Ureter (tissue), 1 donor: ENCODE measurements around the gene DYNC1I1. TPM values are rescaled to one million over a fixed set of nuclear protein-coding genes. Genes with fewer than 3 reads are reported as not detected.
A peak's percentile ranks its signal among the peaks of the same experiment; 100 is the strongest.

Experiments
- DNase-seq: peaks from one replicate; pipeline ENCODE4 v3.0.0-alpha.2; 2020; ENCODE audit warnings: low spot score
- total RNA-seq: library from RNA; stranded (reverse); gene quantifications from one replicate; pipeline ENCODE4 v1.2.4, GENCODE V29; 2023
- donor health status: DM: yes; HTN: yes; CAD: no.

Gene DYNC1I1
- total RNA-seq, 1 donor from 2014 or later: 14.6 TPM

DNA sequence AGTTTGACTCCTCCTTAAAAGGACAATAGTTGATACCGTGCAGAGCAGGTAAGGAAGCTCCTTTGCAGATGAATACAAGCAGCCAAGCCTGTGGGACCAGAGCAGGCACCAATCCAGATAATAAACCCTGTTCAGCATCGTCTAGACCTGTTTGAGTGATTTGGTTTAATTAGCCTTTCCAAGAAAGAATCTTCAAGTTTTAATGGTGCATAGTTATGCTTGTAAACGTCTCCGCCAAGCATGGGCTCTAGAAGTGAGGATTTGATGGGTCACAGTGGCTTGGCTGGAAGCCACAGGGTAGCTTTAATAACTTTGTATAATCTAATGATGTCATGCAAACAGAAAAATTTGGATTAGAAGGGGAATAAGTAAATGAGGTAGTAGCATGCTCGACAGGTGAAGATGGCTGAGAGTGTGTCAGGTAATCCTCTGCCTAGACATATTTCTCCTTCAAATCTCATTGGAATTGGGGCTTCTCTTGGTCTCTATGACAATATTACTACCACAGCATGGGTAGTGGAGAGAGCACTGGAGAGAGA, 188.4 kb downstream of the DYNC1I1 start:
- DNase-seq: no peak

DNA sequence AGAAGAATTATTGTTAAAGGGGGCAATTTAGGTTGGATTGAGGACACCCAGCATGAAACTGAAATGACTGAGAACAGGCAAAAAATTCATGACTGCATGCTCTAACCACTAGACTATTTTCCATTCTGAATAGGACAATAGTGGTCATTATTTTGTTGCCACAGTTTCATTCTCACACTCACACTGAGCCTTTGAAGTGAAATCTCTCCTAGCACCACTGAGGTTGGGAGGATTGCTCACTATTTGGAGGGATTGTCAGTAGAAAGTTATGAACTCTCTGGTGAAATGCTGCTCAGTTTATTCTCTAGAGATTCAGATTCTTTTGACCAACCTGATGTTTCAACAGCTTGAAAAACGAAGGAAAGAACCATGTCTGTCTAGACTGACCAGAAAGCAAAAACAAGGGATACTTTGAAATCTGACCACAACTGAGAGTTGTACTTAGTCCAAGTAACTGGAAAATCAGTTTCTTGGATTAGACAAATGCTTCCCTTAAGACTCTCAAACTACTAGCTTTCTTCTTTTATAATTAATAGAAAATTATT, 191.2 kb downstream of the DYNC1I1 start:
- no peak for DNase-seq

GRCh38 chr7:95971716-95972115, 199.4 kb downstream of the DYNC1I1 start:
- DNase-seq: no peak

DNA sequence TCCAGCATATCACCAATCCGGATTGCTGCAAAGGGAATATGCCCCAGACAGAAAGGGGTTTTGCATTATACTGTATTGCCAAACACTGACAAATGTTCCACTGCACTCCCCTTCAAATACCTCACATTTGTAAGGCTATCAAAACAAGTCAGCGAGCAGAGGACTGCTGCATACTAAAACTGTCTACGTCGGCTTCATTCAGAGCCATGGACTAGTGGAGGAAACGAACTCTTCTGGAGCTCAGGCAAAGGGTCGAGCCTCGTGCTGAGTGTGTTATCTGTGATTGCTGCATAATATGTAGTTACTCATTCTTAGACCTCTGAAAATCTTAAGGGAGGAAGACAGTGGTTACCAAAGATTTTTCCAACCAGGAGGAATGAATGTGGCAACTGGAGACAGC, 200.2 kb downstream of the DYNC1I1 start:
- no peak for DNase-seq

GRCh38 chr7:95974108-95974507, 201.8 kb downstream of the DYNC1I1 start:
- DNase-seq: no peak

- DNase-seq: no peak
Measured at GRCh38 chr7:95976369-95977060, 204.2 kb downstream of the DYNC1I1 start.

DNA sequence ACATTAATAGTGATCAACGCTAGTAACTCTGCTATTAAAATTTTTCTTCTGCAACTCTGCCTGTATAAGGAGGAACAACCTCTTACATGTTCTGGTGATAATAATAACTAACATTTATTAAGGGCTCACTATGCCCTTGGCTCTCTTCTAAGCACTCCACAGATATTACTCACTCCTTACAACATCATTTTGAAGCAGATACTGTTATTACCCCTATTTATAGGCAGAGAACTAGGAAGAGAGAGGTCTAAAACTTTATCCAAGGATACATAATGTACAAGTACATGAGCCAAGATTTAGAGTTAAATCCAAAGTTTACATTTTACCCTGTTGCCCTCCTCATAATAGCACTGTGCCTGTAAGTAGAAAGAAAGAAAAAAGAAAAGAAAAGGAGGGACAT, 205.6 kb downstream of the DYNC1I1 start:
- no peak for DNase-seq

GRCh38 chr7:95980167-95980566, 207.8 kb downstream of the DYNC1I1 start:
- DNase-seq: no peak

DNA sequence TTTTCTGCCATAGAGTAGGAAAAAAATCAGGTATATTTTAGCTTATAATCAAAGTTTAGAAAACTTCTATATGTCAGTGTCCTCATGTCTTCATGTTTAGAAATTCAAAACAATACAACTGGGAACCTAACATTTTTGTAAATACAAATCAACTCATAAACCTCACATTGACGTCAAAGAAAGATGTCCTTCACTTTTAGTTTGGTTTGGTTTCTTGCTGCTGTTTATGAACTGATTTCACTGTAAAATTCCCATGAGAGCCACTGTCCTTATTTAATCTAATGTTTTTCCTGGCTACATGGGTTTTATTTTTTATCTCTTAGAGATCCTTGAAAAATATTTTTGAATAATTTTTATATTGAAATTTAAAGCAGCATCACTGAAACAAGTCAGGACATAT, 208.4 kb downstream of the DYNC1I1 start:
- no peak for DNase-seq

DNA sequence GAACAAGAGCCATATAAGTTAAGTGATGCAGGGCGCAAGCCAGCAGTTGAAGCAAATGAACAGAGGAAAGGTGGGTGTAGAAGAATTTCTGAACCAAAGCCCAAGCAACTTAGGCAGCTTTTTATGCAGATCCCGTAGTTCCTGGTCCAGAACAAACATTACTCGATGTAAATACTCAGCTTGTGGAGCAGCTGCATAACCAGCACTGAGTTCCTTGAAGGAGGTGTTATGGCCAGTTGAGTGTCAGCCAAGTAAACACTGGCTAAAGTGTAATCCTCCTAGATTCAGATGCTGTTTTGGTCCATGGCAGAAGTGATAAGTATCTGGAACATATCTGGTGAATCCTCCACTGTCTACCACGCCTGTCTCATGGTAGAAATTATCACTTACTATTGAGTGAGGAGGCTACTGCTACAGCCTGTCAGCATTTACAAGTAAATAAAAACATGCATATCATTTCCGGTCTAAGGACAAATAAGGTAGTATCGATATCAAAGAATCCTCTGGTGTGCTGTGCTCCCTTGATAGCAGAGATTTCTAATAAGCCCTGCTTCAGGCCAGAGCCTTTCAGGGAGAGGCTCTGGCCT, 213.9 kb downstream of the DYNC1I1 start:
- no peak for DNase-seq

- DNase-seq: peak; percentile 60
Measured at GRCh38 chr7:95989301-95989700, 216.9 kb downstream of the DYNC1I1 start.

DNA sequence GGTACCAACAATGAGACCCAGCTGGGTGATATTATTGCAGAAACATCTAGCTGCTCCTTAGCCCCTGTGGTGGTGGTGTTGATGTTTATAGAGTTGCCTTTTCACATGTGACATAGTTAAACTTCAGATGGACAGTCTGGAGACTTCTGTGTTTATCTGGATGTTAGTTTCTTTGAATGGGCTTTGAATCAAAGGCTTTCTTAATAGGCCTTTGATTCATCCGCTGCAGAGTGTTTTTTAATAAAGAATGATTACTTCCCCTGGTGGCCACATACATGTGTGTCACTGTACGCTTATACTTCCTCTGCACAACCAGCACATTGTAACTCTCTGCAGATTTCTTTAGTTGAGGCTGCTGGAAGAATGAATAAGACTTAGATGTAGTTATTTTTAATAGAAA, 221.0 kb downstream of the DYNC1I1 start:
- DNase-seq: no peak

DNA sequence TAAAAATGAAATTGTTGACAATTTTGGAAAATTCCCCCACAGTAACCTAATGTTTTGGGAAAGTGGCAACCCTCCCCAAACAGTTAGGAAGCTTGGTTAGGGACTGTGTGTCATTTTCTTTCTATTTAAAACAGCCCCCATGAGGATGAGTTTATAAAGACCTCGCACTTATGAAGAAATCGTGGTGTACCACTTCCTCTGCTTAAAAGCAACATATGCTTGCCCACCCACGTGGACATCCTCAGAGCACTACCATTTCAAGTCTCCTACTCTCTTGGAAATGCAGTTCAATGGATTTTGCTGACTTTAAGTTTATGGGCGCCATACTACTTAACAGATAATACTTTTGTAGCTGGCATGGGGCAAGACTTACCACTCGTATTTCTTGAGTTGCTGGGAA, 223.8 kb downstream of the DYNC1I1 start:
- DNase-seq: no peak

DNA sequence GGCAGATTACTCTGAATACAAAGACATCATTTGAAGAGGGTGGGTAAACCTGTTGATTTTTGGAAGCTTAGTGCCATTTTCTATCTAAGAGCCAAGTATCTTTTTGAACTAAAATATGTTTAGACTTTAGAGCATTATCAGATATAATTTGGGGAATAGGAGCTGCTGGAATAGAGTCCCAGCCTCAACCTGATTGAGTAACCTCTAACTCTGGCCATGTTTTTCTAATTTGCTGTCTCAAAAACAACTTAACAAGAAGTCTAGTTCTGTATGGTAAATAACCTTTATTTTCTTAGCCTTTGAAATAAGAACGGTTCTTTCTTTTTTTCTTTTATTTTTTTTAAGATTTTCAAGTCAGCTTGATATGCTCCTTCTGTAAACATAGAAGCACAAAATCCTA, 224.5 kb downstream of the DYNC1I1 start:
- no peak for DNase-seq

DNA sequence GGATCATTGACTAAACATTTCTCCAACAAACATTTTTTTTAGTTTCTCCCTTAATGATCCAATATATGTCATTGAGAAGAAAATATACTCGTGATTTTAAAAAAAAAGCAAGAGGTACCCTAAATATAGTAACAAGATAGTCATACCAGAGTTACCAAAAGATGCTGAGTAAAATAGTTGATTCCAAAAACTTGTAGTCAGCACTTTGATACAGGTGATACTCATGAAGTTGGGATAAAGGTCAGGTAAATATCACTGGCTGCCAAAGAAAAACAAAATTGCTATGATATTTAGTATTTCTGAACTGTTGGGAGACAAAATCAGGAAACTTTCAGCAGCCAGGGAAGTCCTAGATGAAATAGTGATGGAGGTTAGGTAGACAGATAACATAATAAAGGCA, 225.3 kb downstream of the DYNC1I1 start:
- no peak for DNase-seq

- no peak for DNase-seq
Measured at GRCh38 chr7:95999481-95999880, 227.1 kb downstream of the DYNC1I1 start.

- DNase-seq: no peak
Measured at GRCh38 chr7:96004578-96004977, 232.2 kb downstream of the DYNC1I1 start.

DNA sequence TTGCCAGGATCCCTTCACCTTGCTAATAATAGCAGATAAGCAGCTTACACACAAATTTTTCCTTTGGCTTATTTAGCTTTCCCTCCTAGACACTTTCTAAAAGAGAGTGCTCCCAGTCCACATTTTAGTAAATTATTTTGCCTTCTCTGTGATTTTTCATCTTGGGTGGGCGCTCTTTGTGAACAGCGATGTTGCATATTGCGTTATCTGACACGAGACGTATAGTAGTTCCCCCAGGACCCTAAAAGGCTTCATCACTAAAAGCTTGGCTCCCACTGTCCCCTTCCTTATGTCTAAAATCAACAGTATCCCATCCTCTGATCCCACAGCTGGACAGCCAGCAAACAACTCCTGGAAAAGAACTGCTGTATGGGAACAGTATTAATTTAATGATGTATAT, 232.9 kb downstream of the DYNC1I1 start:
- DNase-seq: no peak

DNA sequence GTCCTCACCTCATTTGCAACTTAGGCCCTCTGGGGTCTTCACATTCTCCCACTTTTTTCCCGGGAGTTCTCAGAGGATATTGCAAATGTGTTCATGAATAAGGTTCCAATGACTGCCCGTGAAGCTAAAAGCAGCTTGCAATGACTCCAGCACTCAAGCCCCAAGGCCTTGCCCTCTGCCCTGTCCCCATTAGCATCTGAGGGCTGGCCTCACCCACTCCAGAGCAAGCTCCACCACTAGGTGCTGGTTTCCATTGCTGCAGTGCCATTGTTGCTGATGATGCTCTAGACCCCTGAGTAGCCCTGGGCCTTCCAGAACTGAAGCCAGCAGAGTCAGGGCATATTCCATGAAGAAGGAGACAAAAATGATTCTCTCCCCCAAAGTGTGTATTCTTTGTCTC, 236.8 kb downstream of the DYNC1I1 start:
- no peak for DNase-seq

GRCh38 chr7:96013836-96014235, 241.5 kb downstream of the DYNC1I1 start:
- DNase-seq: no peak

DNA sequence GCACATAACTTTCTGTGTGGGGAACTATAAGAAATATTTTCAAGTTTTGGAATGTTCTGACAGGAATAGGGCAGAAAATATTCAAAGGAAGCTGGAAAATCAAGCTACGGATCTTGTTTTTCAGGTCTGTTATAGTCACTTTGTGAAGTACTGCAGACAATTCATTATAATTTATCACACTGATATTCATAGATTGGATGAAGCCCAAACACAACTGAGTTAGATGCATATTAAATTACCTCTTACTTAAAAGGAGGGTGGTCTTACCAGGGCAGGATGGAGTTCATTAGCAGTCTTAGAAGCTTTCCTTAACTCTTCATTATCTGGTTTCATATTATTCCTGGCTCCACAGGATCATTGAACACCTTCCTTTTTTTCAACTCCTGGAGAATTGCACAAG, 242.3 kb downstream of the DYNC1I1 start:
- no peak for DNase-seq

GRCh38 chr7:96016056-96016586, 243.8 kb downstream of the DYNC1I1 start:
- DNase-seq: no peak

GRCh38 chr7:96016735-96017134, 244.4 kb downstream of the DYNC1I1 start:
- no peak for DNase-seq
